ENCODE measurements around the gene C1orf105.

- TF ChIP-seq ATF3 (IDR thresholded peaks at IDR 0.05) (no peak), JUND (IDR thresholded peaks at IDR 0.05) (no peak), CTCF (IDR thresholded peaks at IDR 0.05; ENCODE audit: low read depth, low read length, missing input control) (no peak), HNF4A (conservative IDR thresholded peaks at IDR 0.05) (no peak), REST (IDR thresholded peaks at IDR 0.05) (no peak), ZBTB33 (IDR thresholded peaks at IDR 0.05) (no peak), SP1 (IDR thresholded peaks at IDR 0.05) (no peak)
These were observed 71.9 kb downstream of the C1orf105 start for GRCh38 chr1:172492421-172492820.
